OCI-LY7 (cell line): ENCODE measurements around the gene SLIT3.

Experiments used
- CTCF ChIP-seq: fragments of 200-600 bp; sonication (generic); conservative IDR thresholded peaks from 2 replicates; pipeline ENCODE4 v1.5.1; 2014; ENCODE audit warnings: mild to moderate bottlenecking, antibody characterized with exemption, low read length, moderate library complexity, mixed read lengths
- EZH2phosphoT487 ChIP-seq: fragments of 200-600 bp; sonication (generic); IDR thresholded peaks from 2 replicates; pipeline ENCODE4 v1.6.1; 2018; ENCODE audit warnings: low read depth, borderline replicate concordance, mild to moderate bottlenecking, mixed run types, antibody characterized with exemption, low read length, moderate library complexity, mixed read lengths

GRCh38 chr5:169121630-169122420 lies 179.1 kb downstream of the SLIT3 start:
- no peak for TF ChIP-seq CTCF
- TF ChIP-seq EZH2phosphoT487, result no peak
